ENCODE measurements around the gene ADAM12. TPM values are rescaled to one million over a fixed set of nuclear protein-coding genes. Genes with fewer than 3 reads are reported as not detected.

The ADAM12 gene
- total and polyA plus RNA-seq, 2 donors (not counting 3 experiments of a cell fraction or from before 2014, with no cell fraction given) = 0.22 to 0.33 TPM

DNA sequence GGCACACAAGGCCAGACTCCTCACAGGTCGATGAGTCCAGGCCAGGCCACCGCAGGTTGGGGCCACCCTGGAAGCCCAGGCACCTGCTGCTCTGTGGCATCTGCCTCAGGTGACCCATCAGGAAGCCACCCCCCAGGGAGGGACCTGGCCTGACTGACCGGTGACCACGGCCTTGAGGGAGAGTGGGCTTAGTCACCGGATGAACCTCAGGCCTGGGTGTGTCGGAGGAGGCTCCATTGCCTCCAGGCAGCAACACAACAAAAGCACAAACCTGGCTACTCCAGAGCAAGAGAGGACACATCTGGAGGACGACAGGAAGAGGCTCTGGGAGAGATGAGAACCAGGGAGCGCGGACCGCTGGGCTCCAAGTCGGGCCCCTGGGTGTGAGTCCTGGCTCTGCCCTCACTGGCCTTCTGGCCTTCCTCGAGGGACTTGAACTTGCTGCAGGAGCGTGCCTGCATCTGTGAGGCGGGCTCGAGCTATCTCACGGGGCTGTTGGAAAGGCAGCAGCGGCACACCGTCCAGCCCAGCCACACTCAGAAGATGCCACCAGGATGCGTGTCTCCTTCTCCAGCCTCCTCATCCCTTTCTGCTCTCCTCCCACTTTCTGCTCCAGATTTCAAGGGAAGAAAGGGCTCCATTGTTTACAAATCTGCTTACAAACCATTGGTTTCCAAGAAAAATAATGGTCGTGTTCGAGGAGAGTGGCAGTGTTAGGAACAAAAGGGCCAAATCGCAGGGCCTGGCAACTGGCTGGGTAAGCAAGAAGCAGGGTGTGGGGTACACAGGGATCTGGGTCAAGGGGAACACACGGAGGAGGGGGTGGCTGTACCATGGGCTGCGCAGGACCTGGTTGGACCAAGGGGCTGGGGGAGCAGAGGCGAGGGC is 152.9 kb downstream of the ADAM12 start:
- Histone ChIP-seq H3K4me1 (ENCODE audit: control insufficient read depth, extremely low read depth, insufficient read depth, low read length) (no peaks in the 10 kb centered on the region), H3K27ac (ENCODE audit: insufficient read depth, low read depth, low read length) (no peak overlapping the region), H3K27me3 (ENCODE audit: control insufficient read depth in 2 of 2, insufficient read depth in 2 of 2, low read length in 2 of 2) (no peaks in the 10 kb centered on the region), H3K9me1 (replicated peaks; ENCODE audit: control insufficient read depth, extremely low read depth, insufficient read depth, low read length) (no peaks in the 10 kb centered on the region), H3K4me3 (replicated peaks in 1 of 3; ENCODE audit: insufficient read depth in 1 of 3, low read depth in 1 of 3, low read length in 3 of 3) (no peak overlapping the region), H3K9ac (replicated peaks; ENCODE audit: extremely low read depth, insufficient read depth, low read length) (no peak overlapping the region), H3K4me2 (ENCODE audit: insufficient read depth, low read length) (no peak overlapping the region), H3K9me3 (replicated peaks; ENCODE audit: control insufficient read depth, insufficient read depth, low read length) (no peaks in the 10 kb centered on the region), H3K79me2 (ENCODE audit: control insufficient read depth, insufficient read depth, low read length) (no peaks in the 10 kb centered on the region), H2AFZ (ENCODE audit: low read depth, low read length) (no peak overlapping the region), H3K36me3 (ENCODE audit: control insufficient read depth in 2 of 2, extremely low read depth in 1 of 2, insufficient read depth in 2 of 2, low read length in 2 of 2) (no peaks in the 10 kb centered on the region), H4K20me1 (replicated peaks; ENCODE audit: control insufficient read depth, extremely low read depth, insufficient read depth, low read length) (no peaks in the 10 kb centered on the region)
- intact Hi-C loops (cut with micrococcal nuclease) (no loop called here), dilution Hi-C loops (cut with MboI; ENCODE audit: extremely low pct_ligation_motif_present, low sequenced_read_pairs) (no loop called here)
- FAIRE-seq (no peak), DNase-seq (ENCODE audit: low read depth, low spot score) (no peak)
- no TSS peak for BruUV-seq (replicated peaks)
- POLR2A ChIA-PET = no interaction called here
- CTCF ChIA-PET = no interaction called here
- TF ChIP-seq MYC (IDR thresholded peaks at IDR 0.05; ENCODE audit: low read depth, low read length) = no peak
- no peak for TF ChIP-seq POLR2A (IDR thresholded peaks at IDR 0.05; ENCODE audit: low read depth, low read length)
- no peak for TF ChIP-seq EZH2 (IDR thresholded peaks at IDR 0.05; ENCODE audit: borderline replicate concordance, low read depth, low read length, severe bottlenecking)
- TF ChIP-seq JUN (IDR thresholded peaks at IDR 0.05; ENCODE audit: borderline replicate concordance, insufficient read depth, insufficient read length, low read depth) = no peak
- no peak for TF ChIP-seq GATA2 (IDR thresholded peaks at IDR 0.05; ENCODE audit: insufficient read depth, insufficient read length, low read depth, low read length)
- TF ChIP-seq POLR2AphosphoS5 (IDR thresholded peaks at IDR 0.05; ENCODE audit: insufficient read depth, low read depth, low read length) = no peak
- no peak for TF ChIP-seq FOS (IDR thresholded peaks at IDR 0.05; ENCODE audit: borderline replicate concordance, insufficient read depth, low read length)
- TF ChIP-seq, protein P1, sequence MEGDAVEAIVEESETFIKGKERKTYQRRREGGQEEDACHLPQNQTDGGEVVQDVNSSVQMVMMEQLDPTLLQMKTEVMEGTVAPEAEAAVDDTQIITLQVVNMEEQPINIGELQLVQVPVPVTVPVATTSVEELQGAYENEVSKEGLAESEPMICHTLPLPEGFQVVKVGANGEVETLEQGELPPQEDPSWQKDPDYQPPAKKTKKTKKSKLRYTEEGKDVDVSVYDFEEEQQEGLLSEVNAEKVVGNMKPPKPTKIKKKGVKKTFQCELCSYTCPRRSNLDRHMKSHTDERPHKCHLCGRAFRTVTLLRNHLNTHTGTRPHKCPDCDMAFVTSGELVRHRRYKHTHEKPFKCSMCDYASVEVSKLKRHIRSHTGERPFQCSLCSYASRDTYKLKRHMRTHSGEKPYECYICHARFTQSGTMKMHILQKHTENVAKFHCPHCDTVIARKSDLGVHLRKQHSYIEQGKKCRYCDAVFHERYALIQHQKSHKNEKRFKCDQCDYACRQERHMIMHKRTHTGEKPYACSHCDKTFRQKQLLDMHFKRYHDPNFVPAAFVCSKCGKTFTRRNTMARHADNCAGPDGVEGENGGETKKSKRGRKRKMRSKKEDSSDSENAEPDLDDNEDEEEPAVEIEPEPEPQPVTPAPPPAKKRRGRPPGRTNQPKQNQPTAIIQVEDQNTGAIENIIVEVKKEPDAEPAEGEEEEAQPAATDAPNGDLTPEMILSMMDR (IDR thresholded peaks at IDR 0.05; ENCODE audit: extremely low read depth in 1 of 2, insufficient read depth in 1 of 2, low read depth in 1 of 2, low read length in 2 of 2) = no peak
- TF ChIP-seq, protein P2, sequence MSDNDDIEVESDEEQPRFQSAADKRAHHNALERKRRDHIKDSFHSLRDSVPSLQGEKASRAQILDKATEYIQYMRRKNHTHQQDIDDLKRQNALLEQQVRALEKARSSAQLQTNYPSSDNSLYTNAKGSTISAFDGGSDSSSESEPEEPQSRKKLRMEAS (IDR thresholded peaks at IDR 0.05; ENCODE audit: insufficient read depth, insufficient read length) = no peak
